NCI-H146 (cell line): ENCODE data around the gene CLCN1.
A peak's percentile ranks its signal among the peaks of the same experiment; 100 is the strongest.

ENCODE experiments used
- DNase-seq: peaks from one replicate; lab custom pipeline; 2025; lab: John Stamatoyannopoulos, UW

The CLCN1 gene

DNA sequence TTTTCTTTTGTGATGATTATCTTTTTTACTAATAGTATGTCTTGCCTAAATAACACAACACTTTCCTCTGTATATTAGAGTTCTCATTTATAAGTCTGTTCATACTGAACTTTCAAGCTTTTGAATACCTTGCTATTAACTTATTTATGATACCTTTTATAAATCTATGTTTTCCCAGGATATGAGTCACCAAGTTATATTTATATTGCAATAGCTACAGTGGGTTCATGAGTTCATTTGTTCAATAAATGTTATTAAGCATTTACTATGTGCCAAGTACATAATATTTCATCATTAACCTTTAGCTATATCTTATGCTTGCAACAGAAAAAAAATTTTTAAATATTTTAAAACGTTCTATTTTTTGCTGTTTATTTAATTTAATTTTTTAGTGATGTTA lies 18.3 kb downstream of the CLCN1 start:
- DNase-seq = no peak

- DNase-seq = no peak
Observed at GRCh38 chr7:143337216-143337615, 21.3 kb downstream of the CLCN1 start.

DNA sequence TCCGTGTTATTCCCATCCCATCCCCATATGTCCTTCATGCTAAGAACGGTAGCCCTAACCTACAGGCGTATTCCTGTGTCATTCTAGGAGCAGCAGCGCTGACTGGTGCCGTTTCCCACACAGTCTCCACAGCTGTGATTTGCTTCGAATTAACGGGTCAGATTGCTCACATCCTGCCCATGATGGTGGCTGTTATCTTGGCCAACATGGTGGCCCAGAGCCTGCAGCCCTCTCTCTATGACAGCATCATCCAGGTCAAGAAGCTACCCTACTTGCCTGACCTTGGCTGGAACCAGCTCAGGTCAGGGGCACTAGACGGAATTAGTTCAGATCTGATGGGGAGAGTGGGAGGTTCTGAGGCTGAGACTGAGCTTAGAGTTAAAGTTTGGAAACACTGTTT lies 25.9 kb downstream of the CLCN1 start:
- DNase-seq = no peak

DNA sequence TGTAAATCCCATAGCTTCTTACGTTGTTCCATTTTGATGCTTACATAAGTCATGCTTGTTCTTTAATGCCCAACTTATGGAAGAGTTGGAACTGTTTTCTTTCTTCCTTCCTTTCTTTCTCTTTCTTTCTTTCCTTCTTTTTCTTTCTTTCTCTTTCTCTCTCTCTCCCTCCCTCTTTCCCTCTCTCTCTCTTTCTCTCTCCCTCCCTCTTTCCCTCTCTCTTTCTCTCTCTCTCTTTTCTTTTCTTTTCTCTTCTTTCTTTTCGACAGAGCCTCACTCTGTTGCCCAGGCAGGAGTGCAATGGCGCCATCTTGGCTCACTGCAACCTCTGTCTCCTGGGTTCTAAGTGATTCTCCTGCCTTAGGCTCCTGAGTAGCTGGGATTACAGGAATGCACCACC lies 27.7 kb downstream of the CLCN1 start:
- no peak for DNase-seq

GRCh38 chr7:143345428-143345900 lies 29.6 kb downstream of the CLCN1 start:
- peak; percentile 60 for DNase-seq

GRCh38 chr7:143346018-143346417 lies 30.1 kb downstream of the CLCN1 start:
- DNase-seq = no peak

- no peak for DNase-seq
Observed at GRCh38 chr7:143347950-143348349, 32.0 kb downstream of the CLCN1 start.

GRCh38 chr7:143351060-143351459 lies 35.1 kb downstream of the CLCN1 start:
- DNase-seq = no peak

DNA sequence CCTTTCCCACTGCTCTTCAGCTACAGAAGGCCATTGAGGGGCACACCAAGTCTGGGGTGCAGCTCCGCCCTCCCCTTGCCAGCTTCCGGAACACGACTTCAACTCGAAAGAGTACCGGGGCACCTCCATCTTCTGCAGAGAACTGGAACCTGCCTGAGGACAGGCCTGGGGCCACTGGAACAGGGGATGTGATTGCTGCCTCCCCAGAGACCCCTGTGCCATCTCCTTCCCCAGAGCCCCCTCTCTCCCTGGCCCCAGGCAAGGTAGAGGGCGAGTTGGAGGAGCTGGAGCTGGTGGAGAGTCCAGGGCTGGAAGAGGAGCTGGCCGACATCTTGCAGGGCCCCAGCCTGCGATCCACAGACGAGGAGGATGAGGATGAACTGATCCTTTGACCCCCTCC lies 35.7 kb downstream of the CLCN1 start:
- no peak for DNase-seq

DNA sequence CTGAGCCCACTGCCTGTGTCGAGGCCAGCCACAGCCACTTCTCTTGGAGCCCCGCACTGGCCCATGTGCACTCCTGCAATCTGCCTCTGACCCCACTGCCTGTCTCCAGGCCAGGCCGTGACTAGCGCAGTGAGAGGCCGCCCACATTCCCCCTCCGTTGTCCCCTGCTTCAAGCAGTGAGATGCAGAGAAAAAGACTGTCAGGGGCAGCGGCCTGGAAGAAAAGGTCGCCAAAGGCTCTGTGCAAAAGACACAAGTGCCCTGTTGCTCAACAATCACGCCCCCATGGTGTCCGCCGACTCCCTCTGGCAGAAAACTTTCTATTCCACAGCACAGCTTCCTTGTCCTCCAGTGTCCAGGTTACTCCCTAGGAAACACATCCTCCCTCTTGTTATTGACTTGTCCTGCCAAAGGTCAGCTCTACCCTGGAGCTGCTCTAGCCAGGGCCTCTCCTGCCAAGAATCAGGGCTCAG lies 36.7 kb downstream of the CLCN1 start:
- no peak for DNase-seq

- no peak for DNase-seq
Observed at GRCh38 chr7:143354376-143354775, 38.5 kb downstream of the CLCN1 start.

DNA sequence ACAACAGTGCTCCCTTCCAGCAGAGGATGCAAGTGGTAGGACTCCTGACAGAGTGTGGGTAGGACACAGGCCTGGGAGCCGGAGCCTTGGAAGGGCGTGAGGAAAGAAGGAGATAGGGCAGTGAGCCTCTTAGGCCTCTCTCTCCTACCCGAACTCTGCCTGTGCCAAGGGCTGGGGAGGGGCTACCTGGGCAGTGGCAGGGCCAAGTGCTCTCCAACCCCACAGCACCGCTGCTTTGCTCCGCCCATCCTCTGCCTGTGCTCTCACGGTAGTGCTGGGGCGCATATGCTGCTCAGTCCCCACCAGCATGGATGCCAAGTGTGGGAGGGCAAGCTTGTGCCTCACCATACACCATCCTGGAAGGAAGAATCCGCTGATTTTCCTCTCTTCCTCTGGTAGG lies 39.1 kb downstream of the CLCN1 start:
- DNase-seq = no peak

DNA sequence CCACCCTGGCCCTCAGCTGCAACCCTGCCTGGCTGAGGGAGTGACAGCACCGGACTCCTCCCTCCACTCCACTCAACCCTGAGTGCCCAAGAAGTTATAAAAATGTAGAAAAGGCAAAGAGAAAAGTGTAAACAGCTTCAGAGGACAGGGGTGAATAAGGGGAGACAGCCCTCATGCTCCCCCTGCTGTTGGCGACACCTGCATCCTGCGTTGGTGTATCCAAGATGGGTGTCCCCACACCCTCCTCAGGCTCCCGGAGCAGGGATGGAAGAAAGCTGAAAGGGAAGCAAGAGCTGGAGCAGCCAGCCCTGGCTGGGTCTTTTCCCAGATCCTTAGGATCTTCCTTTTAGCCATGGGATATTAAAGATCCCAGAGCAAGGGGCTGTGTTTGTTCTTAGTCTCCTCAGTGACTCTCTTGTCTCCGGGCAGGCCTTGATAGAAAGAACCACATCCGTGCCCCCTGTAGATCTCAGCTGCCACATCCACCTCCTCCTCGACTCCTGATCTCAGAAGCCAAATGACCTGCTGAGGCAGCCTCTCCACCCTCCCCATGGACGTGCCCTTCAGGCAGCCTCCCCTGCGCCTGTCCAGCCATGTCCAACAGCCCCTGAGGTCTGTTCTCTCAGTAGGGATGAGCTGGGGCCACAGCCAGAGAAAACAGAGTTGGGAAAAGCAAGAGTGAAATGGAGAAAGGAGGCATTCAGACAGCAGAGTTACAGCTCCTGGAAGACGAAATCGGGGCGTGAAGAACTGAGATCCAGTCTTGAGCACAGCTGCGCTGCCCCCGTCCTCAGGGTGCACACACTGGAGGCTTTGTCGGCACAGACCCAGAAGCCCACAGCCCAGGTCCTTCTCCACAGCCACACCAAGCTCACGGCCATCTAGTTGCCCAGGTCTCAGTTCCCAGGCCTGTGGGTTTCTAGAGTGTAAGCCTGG lies 39.8 kb downstream of the CLCN1 start:
- no peak for DNase-seq

DNA sequence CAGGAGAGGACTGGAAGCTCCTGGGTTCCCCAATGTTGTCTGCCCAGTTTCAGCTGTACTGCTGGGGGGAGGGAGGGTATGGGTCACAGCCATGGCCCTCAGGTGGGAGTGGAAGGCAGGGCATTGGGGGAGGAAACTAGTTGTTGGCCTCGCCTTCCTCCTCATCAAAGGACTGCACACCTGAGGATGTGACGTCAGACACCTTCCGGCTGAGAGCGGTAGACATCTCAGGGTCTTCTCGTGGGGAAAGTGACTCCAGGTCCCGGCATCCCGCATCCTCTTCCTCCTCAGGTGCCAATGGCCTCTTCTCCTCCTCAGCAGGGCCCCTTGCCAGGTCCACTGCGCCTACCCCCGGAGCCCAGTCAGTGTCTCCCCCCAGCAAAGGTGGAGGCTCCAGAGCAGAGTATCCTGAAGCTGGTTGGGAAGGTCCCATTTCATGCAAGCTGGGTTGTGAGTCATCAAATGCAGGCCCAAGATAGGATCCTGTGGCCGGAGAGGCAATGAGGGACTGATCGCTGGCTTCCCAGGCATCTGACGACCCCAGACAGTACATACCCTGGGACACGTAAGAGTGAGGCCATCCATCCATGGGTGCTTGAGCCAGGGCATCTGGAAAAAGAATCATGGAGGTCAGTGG lies 40.6 kb downstream of the CLCN1 start:
- no peak for DNase-seq

- no peak for DNase-seq
Observed at GRCh38 chr7:143358626-143359025, 42.7 kb downstream of the CLCN1 start.

GRCh38 chr7:143359771-143360353 lies 44.0 kb downstream of the CLCN1 start:
- DNase-seq = no peak

GRCh38 chr7:143360788-143361551 lies 45.1 kb downstream of the CLCN1 start:
- peak; percentile 48 for DNase-seq

DNA sequence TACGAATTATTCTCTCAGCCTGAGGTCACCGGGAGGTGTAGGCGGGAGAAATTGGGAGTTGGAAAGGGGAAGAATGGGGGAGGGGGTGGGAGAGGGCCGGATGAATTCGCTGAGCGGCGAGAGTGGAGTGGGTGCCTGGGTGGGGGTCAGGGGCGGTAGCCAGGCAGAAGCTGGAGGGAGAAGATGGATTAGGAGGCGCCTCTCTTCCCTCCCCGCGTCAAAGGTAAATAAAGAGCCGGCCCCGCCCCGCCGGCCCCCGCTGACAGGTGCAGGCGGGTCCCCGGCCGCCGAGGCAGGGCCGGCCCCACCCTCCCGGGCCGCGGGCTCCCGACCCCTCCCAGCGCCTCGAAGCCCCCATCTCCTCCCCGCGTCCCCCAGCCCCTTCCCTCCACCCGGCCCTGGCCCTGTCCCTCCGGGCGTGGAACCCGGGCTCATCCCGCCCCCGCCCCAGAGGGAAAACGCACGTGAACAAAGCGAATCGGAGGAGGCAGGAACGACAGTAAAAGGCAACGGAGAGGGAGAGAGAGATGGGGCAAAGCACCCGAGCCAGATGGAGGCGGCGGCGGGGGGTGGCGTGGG lies 45.7 kb downstream of the CLCN1 start:
- peak; percentile 55 for DNase-seq

DNA sequence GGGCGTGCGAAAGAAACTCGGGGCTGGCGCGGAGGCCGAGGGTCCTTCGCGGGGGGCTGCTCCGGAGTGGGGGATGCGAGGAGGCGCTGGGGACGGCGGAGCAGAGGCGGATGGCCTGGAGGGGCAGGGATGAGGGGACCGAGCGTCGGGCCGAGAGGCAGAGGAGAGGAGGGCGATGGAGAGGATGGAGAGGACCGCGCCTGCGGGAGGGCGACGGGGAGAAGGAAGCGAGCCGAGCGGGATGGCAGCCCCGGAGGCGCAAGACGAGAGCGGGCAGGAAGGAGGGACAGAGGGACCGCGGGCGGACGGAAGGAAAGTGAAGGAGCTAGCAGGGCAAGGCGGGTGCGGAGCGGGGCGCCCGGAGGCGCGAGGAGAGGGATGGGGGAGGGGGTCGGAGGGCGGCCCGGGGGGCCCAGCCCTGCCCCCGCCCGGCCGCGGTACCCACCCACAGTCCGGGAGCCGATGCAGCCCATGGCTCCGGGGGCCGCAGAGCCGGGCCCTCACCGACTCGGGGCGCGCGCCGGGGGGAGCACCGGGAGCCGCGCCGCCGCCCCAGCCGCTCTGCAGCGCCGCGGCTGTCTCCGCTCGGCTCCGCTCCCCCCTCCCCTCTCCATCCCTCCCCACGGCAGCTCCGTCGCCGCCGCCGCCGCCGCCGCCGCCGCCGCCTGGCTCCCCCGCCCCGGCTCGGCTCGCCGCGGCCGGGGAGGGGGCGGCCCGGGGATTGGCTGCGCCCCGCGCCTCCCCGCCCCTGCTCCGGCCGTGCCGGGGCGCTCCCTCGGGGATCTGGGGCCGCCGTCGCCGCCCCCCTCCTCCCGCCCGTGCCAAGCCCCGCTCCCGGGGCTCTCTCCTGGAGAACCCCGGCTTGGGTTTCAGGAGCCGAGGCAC lies 46.5 kb downstream of the CLCN1 start, which contains the start of gene FAM131B:
Gene FAM131B (minus strand): TSS at position 583 of the 885 bp plus-strand sequence. CDS start 110 bp downstream, at position 473.
- peak; percentile 41 for DNase-seq
